LNCaP clone FGC (cell line): ENCODE data around the gene SYTL3.

Experiments
- DNase-seq: peaks from one replicate; pipeline ENCODE4 v3.0.0-alpha.2; 2011; ENCODE audit warnings: low read depth
- H3K4me3 ChIP-seq: 2 replicates; pipeline ENCODE4 v1.5.1; 2011; ENCODE audit warnings: mild to moderate bottlenecking, low read depth, low read length, control low read depth
- CTCF ChIP-seq: IDR thresholded peaks from 2 replicates; pipeline ENCODE4 v1.5.1; 2012; ENCODE audit warnings: mild to moderate bottlenecking; ENCODE audit not compliant: control insufficient read depth, insufficient read depth; ENCODE audit errors: extremely low read depth

SYTL3 gene

GRCh38 chr6:158758451-158758860 lies 108.6 kb downstream of the SYTL3 start:
- TF ChIP-seq CTCF, result no peak
- no peak for DNase-seq
- H3K4me3 ChIP-seq, result no peak overlapping the region

GRCh38 chr6:158758941-158759479 lies 109.2 kb downstream of the SYTL3 start:
- H3K4me3 ChIP-seq, result no peak overlapping the region
- DNase-seq, result no peak

GRCh38 chr6:158759966-158760617 lies 110.2 kb downstream of the SYTL3 start:
- no peak for DNase-seq
- H3K4me3 ChIP-seq, result no peak overlapping the region
- TF ChIP-seq CTCF, result no peak

More at GRCh38 chr6:158758941-158759479, 109.2 kb downstream of the SYTL3 start:
- TF ChIP-seq CTCF, result no peak

- DNase-seq, result no peak
- no peak for TF ChIP-seq CTCF
- no peak overlapping the region for H3K4me3 ChIP-seq
Measured at GRCh38 chr6:158760618-158761250, 110.9 kb downstream of the SYTL3 start.

- no peak overlapping the region for H3K4me3 ChIP-seq
- no peak for DNase-seq
- TF ChIP-seq CTCF, result no peak
Measured at GRCh38 chr6:158761746-158762145, 111.9 kb downstream of the SYTL3 start.

- TF ChIP-seq CTCF, result no peak
- no peak overlapping the region for H3K4me3 ChIP-seq
- DNase-seq, result no peak
Measured at GRCh38 chr6:158762787-158763433, 113.1 kb downstream of the SYTL3 start.
